GM21447 (cell line): ENCODE data around the gene SLC2A4.
"Not testable (repeated sequence)": the region's sequence is repeated elsewhere in the genome, so short reads cannot be mapped to it uniquely, and the experiment has no call there.

Experiments used
- ATAC-seq: cut with Tn5 transposase; IDR thresholded peaks from one replicate; pipeline ENCODE4 v1.9.1; 2021; ENCODE audit not compliant: unreplicated experiment

Gene SLC2A4

GRCh38 chr17:7281074-7281952 lies at the start of gene SLC2A4:
Gene SLC2A4, plus strand, starts transcription at chr17:7281718. Its CDS starts 217 bp downstream, at chr17:7281935.
- peak; percentile 52 for ATAC-seq

DNA sequence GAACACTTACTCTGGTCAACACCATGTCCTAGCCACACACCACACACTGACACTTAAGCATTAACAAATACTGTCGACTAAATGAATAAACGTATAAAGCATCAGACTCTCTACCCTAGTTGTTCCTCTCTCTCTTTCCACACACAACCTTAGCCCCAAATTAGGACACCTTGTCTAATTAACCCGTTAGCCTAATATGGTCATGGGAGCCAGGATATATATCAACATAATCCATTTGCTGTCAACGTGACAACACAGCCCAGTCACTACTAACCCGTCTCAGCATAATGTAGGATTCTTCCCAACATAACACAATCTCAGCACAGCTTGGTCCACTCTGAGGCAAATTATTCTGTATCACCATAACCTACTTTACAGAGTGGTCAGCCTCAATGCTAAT lies 49.4 kb upstream of the SLC2A4 start:
- no peak for ATAC-seq

DNA sequence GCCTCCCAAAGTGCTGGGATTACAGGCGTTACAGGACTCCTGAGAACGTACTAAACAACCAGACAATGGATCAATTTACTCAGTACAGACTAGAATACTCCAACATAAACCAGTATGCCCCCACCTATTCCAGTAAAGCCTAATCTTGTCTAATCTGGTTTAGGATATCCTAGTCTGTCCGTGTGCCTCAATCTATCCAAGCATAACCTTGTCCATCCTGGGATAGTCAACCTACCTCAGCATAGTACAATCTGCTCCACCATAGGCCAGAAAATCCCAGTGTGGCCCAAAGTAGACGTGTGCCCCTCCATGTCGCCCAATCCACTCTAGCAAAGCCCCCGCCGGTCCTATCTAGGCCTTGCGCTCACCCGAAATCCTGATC lies 47.8 kb upstream of the SLC2A4 start:
- no peak for ATAC-seq

DNA sequence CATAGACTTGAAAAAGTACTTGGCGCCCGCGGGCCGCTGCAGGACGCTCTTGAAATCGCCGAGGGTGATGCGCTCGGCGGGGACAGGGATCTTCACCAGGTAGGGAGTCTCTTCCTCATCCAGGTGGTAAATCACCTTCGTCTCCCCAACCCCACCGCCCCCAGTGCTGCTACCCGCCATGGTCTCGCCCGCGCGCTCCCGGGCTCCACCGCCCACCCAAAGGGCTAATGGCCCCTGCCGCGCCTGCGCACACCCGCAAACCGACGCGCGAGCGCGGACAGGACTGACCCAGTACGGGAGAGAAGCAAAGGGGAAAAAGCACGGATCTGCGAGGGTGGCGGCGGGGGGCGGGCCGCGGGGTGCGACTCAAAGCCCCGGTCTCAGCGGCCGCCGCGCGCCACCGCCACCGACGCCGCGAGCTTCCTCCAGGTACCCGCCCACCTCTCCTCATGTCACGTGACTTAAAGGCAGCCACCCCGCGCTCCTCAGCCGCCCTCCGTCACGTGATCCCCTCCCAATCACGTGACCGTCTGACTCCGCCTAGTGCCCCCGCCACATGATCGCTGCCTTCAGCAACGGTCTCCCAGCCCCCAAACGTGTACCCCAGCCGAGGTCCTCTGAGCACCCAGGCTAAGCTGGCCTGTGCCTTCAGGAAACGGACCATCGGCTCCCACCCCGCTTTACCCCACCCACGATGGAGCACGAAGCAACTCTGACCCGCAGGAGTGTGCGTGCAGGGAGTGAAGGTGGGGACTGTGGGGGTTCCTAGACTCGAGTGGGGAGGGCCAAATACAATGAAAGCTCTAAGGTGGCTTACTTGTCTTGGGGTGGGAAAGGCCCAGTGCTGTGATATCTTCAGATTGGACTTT lies 47.2 kb upstream of the SLC2A4 start, which contains the start of gene DVL2:
Gene DVL2, minus strand, starts transcription at position 435 of the 869 bp plus-strand sequence. Its CDS starts 255 bp downstream, at position 180.
- peak; percentile 39 for ATAC-seq

GRCh38 chr17:7235693-7236665 lies 45.5 kb upstream of the SLC2A4 start:
- no peak for ATAC-seq

DNA sequence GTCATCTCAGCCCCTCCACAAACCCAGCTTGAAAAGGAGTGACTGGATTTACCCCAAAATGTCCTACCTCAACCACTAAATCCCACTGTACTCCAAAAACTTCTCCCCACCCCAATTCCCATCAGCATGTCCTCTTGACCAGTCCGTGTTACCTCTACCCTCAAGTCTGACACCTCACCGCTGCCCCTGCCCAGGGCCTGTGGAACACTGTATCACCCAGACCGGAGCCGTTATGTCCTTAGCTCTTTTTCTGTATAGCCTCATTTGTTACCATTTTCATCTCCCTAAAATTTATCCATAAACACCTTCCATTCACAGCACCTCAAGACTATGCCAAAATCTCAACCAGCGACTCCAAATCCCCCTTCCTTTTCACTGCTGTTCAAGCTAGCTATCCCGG lies 44.7 kb upstream of the SLC2A4 start:
- no peak for ATAC-seq

GRCh38 chr17:7237266-7237760 lies 44.2 kb upstream of the SLC2A4 start:
- ATAC-seq: no peak

DNA sequence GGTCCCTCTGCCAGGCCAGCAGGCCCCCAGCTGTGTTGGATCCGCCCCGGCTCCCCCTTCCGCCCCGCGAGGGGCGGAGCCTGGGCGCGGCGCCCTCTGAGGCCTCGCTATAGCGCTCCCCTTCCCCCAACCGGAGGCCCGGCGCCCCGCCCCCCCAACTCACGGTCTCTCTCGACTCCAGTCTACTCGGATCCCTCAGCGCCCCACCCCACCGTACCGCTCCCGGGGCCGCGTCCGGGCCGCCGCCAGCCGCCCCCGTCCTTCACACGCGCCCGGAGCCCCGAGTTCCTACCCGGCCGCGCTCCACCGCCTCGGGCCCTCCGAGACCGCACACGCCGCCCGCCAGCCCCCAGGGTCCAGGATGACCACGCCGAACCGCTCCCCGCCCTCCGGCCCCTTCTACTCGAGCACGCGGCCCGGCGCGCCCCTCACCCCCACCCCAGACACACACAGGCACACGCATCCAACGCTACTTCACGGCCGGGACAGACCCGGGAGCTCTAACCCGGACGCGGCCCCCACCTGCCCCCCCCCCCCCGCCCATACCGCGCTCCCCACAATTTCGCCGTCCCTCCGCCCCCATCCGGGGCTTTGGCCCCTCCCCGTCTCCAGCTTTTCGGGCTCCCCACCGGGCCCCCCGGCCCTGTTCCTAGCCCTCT lies 43.6 kb upstream of the SLC2A4 start:
- ATAC-seq: no peak

DNA sequence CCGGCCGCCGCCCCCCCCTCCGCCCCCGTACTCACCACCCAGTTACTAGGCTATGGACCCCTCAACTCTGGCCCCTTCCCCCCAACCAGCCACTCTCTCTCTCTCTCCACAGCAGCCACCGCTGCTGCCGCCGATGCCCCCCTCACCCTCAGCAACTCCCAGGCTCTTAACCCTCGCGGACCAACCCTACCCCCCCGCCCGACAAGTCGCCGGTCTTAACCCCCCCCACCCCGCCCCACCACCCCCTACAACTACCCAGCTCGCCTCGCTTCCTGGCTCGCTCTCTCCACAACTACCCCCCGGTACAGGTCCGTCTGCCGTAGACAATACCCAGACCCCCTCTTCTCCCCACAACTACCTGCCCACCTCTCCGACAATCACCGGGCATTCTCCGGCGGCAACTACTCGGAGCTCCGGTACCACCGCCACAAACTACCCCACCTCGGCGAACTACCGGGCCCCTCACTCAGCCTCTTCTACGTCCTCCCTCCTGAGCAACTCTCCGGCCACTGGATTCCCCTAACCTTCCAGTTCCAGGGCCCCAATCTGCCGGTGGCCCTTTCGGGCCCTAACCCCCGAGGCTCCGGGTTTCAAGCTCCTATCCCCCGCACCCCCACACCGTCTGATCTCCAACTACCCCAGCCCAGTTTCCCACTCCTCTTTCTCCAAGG lies 43.0 kb upstream of the SLC2A4 start:
- no peak for ATAC-seq

DNA sequence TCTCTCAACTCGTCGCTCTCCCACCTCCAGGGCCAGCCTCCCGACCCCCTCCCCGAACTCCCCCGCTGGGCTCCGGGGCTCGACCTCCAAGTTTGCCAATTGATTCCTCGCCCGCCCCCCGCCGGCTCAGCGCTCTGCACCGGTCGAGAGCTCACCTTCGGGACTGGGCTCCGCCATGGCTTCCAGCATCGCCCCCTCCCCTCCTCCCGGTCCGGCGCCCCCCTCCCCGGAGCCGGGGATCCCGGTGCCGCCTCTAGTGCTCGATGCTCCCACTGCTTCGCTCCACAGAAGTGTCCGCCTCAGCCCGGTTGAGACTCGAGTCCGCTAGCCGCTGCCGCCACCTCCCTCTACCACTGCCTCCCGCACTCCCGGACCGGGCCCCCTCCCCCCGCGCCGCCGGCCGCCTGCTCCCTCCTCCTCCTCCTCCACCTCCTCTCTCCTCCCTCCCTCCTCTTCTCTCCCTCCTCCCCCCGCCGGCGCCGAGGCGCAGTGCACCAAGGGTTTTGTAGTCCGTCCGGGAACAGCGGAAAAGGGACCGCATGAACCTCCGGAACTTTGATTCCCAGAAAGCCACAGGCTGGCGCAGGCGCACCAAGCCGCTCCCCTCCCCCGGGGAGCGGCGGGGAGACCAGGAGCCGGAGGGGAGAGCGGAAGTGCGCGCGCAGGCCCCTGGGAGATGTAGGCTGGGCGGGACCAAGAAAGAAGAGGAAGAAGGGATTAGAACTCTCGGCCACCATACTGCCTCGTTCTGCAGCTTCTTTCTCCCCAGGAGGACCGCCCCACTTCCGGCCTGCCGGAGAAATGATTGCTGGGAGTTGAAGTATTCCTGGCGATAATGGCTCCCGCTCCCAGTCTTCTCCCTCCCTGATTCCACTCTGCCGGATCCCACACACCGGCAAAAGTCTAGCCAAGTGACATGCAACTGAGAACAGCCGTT lies 42.2 kb upstream of the SLC2A4 start, which contains the start of gene PHF23:
Gene PHF23, minus strand, starts transcription at position 367 of the 937 bp plus-strand sequence. Its CDS starts 178 bp downstream, at position 189.
- peak; percentile 56 for ATAC-seq

GRCh38 chr17:7240375-7240774 lies 41.1 kb upstream of the SLC2A4 start:
- no peak for ATAC-seq

DNA sequence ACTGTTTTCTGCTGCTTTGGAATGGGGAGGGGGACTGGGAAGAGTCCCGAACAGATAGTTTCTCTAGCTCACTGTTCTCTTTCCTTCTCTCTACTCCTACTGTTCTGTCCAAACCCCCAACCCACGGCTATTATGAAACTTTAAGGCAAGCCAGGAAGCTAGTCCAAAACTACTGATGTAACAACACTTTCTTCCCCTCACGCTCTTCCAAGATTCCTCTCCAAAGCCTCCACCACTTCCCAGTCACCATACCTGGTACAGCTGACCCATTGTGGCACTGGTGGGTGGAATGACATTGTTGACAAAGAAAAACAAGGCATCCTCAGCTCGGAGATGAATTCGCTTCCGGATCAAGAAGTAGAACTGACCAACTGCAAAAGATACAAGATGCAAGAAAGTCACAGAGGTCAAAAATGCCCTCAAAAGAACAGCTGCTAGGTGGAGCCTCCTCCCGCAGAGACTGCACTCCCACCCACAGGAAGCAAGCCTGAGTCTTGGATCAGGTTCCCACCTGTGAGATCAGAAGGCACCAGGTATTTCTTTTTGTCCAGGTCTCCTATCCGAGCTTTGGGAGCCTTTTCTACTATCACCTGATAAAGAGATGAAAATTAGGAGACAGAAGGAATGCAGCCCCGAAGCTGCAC lies 40.3 kb upstream of the SLC2A4 start:
- ATAC-seq: no peak

GRCh38 chr17:7241783-7242716 lies 39.5 kb upstream of the SLC2A4 start, which contains the start of gene GABARAP:
Gene GABARAP, minus strand, starts transcription at chr17:7242449. Its CDS starts 119 bp downstream, at chr17:7242330.
- ATAC-seq: peak; percentile 23

DNA sequence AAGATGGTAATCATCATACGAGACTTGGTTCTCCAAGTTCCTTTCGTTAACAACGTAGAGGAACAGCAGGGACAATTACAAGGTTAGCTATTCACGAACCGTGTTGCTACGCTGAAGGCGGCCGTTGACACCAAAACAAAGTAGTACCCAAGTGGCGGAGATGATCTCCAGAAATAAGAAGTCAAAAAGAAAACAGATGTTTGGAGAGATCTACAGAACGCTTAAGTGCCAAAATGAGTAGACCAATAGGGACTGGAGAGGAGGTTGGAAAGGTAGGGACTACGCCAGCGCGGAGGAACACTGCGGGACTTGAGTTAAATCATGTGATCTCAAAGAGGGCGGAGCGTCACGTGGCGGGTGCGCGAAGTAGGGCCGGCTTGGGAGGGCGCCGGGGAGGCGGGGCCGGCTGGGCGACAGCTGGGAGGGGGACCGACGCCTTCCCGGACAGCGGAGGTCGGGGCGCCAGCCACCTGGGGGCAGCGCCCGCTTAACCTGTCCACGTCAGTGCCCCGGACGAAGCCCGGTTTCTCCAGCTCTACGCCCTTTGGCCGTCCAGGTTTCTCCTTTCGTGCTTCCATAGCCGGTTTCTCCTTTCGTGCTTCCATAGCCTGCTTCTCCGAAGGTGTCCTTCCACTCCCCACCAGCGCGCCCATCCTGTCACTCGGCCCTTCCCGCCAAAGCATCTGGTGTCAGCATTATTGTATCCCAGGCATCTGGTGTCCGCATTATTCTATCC lies 38.6 kb upstream of the SLC2A4 start:
- peak; percentile 39 for ATAC-seq

DNA sequence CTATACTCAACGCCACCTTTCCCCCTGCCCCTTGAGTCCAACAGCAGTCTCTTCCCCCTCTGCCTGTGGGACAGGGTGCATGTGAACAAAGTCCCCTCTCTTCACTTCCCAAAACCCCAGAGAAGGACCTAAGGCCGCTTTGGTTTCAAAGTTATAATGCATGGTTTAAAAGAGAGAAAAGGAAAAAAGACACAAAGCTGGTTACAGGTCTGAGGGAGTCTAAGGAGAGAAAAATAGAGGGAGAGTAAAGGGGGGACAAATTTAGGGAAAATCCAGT lies 38.1 kb upstream of the SLC2A4 start:
- ATAC-seq: no peak

- not testable (repeated sequence) for ATAC-seq
Observed at GRCh38 chr17:7243838-7244237, 37.7 kb upstream of the SLC2A4 start.
